Karpas-422 (cell line): ENCODE results near the gene TINAGL1. TPM values are rescaled to one million over a fixed set of nuclear protein-coding genes. Genes with fewer than 3 reads are reported as not detected.

Source experiments
- DNase-seq: peaks from one replicate; pipeline ENCODE4 v3.0.0-alpha.2; 2015
- H2AFZ ChIP-seq: fragments of 200-600 bp; sonication (generic); 2 replicates; pipeline ENCODE4 v1.6.1; 2014; ENCODE audit warnings: antibody characterized with exemption, low read length, mixed read lengths
- H3K27ac ChIP-seq: fragments of 200-600 bp; sonication (generic); 2 replicates; pipeline ENCODE4 v1.5.1; 2014; ENCODE audit warnings: mild to moderate bottlenecking, low read length, moderate library complexity
- H3K27me3 ChIP-seq: fragments of 200-600 bp; sonication (generic); 2 replicates; pipeline ENCODE4 v1.6.1; 2014; ENCODE audit warnings: low read length, mixed read lengths
- H3K36me3 ChIP-seq: fragments of 200-600 bp; sonication (generic); 2 replicates; pipeline ENCODE4 v1.6.1; 2014; ENCODE audit warnings: low read length, mixed read lengths; ENCODE audit not compliant: insufficient read depth
- H3K4me1 ChIP-seq: fragments of 200-600 bp; sonication (generic); 2 replicates; pipeline ENCODE4 v1.6.1; 2014; ENCODE audit warnings: mild to moderate bottlenecking, low read length, mixed read lengths
- H3K4me2 ChIP-seq: fragments of 200-600 bp; sonication (generic); 2 replicates; pipeline ENCODE4 v1.6.1; 2014; ENCODE audit warnings: low read length, low read depth, mild to moderate bottlenecking; ENCODE audit not compliant: poor library complexity, severe bottlenecking
- H3K4me3 ChIP-seq: fragments of 200-600 bp; sonication (generic); 2 replicates; pipeline ENCODE4 v1.5.1; 2014; ENCODE audit warnings: mild to moderate bottlenecking, antibody characterized with exemption, low read length, mixed read lengths
- H3K79me2 ChIP-seq: fragments of 200-600 bp; sonication (generic); 2 replicates; pipeline ENCODE4 v1.6.1; 2014; ENCODE audit warnings: mild to moderate bottlenecking, low read length, mixed read lengths
- H3K9ac ChIP-seq: fragments of 200-600 bp; sonication (generic); 2 replicates; pipeline ENCODE4 v1.6.0; 2014; ENCODE audit warnings: low read length
- H3K9me2 ChIP-seq: fragments of 200-600 bp; sonication (generic), shearing (Covaris generic); replicated peaks from 2 replicates; pipeline ENCODE4 v1.6.0; 2014; ENCODE audit warnings: mild to moderate bottlenecking, low read length, moderate library complexity; ENCODE audit not compliant: insufficient read depth
- H3K9me3 ChIP-seq: fragments of 300-700, 200-600 bp; sonication (generic); 2 replicates; pipeline ENCODE4 v1.6.1; 2014; ENCODE audit warnings: low read length, mixed read lengths
- H4K20me1 ChIP-seq: fragments of 200-600 bp; sonication (generic); 2 replicates; pipeline ENCODE4 v1.6.1; 2014; ENCODE audit warnings: mild to moderate bottlenecking, antibody characterized with exemption, low read length, low read depth; ENCODE audit not compliant: insufficient read depth
- total RNA-seq: library from RNA; depleted of rRNA; stranded (reverse); fragments of >200 nt; shearing (Covaris generic); gene quantifications from 2 replicates; pipeline ENCODE4 v1.2.3, GENCODE V29; 2014; ENCODE audit warnings: low replicate concordance

TINAGL1 gene
- total RNA-seq, 1 experiment from 2014 or later, result not detected

DNA sequence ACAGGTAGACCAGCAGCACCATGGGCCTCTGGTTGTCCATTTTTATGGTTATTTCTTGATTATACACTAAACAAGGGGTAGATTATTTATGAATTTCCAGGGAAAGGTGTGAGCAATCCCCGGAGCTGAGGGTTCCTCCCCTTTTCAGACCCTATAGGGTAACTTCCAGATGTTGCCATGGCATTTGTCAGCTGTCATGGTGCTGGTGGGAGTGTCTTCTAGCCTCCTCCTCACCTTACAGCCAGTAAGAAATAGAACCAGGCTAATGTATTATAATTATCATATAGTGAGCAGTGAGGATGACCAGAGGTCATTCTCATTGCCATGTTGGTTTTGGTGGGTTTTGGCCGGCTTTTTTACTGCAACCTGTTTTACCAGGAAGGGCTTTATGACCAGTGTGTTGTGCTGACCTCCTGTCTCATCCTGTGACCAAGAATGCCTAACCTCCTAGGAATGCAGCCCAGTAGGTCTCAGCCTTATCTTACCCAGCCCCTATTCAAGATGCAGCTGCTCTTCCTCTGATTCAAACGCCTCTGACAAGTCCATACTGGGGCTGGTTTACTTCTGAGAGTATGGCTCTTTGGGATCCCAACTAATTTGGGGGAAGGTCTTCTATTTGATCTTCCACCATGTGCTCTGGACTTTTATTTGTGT, 13.5 kb upstream of the TINAGL1 start:
- no peaks in the 10 kb centered on the region for H3K9me3 ChIP-seq

DNA sequence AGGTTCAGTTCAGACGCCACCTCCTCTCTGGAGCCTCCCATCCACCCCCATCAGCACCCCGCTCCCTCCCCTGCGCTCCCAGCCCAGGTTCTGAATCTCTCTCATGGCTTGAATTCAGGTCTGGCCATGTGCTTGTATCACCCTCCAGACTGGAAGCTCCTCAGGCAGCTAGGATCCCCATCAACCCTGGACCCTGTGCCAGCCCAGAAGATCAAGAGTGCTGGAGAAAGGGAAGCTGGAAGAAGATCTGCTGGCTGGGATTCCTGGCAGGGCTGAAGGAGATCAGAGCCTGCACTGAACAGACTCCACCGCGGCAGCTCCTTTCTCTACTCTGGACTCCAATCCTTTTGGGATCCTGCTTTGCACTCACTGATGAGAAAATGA, 11.7 kb upstream of the TINAGL1 start:
- Histone ChIP-seq H3K79me2 (no peaks in the 10 kb centered on the region), H3K4me1 (no peaks in the 10 kb centered on the region), H3K4me2 (no peak overlapping the region), H3K36me3 (no peaks in the 10 kb centered on the region), H3K9me3 (no peaks in the 10 kb centered on the region), H3K27ac (no peak overlapping the region), H3K9ac (no peak overlapping the region), H3K27me3 (no peaks in the 10 kb centered on the region), H3K9me2 (no peaks in the 10 kb centered on the region), H4K20me1 (no peaks in the 10 kb centered on the region), H3K4me3 (no peak overlapping the region), H2AFZ (no peak overlapping the region)
- DNase-seq, result no peak

More for the DNA sequence above, 13.5 kb upstream of the TINAGL1 start:
- no peaks in the 10 kb centered on the region for H3K79me2 ChIP-seq
- no peak overlapping the region for H2AFZ ChIP-seq
- H3K36me3 ChIP-seq, result no peaks in the 10 kb centered on the region
- H3K27ac ChIP-seq, result no peak overlapping the region
- H3K4me2 ChIP-seq, result no peak overlapping the region
- no peaks in the 10 kb centered on the region for H4K20me1 ChIP-seq
- no peaks in the 10 kb centered on the region for H3K4me1 ChIP-seq
- no peak overlapping the region for H3K9ac ChIP-seq
- no peaks in the 10 kb centered on the region for H3K9me2 ChIP-seq
- no peak for DNase-seq
- no peak overlapping the region for H3K4me3 ChIP-seq
- H3K27me3 ChIP-seq, result no peaks in the 10 kb centered on the region

DNA sequence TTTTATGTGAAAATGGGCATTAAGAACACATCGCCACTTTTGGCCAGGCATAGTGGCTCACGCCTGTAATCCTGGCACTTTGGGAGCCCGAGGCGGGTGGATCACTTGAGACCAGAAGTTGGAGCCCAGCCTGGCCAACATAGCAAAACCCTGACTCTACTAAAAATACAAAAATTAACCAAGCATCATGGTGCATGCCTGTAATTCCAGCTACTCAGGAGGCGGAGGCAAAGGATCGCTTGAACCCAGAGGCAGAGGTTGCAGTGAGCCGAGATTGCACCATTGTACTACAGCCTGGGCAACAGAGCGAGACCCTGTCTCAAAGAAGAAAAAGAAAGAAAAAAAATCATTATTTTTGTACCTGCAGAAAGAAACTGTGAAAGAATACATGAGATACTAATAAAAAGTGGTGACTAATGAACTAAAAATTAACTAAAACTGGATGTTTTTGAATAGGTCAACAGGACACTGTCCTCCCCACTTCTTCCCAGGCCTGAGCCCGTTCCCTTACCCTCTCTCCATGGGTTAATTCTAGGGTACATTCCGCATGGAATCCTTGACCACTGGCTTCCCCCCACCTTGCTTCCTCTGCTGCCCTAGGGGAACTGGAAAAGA, 8.3 kb upstream of the TINAGL1 start:
- Histone ChIP-seq H3K9me2 (no peaks in the 10 kb centered on the region), H3K4me3 (no peak overlapping the region), H2AFZ (no peak overlapping the region), H3K9me3 (no peaks in the 10 kb centered on the region), H4K20me1 (no peaks in the 10 kb centered on the region), H3K27ac (no peak overlapping the region), H3K4me1 (no peaks in the 10 kb centered on the region), H3K27me3 (no peaks in the 10 kb centered on the region), H3K79me2 (no peaks in the 10 kb centered on the region), H3K9ac (no peak overlapping the region), H3K4me2 (no peak overlapping the region), H3K36me3 (no peaks in the 10 kb centered on the region)
- DNase-seq, result no peak

DNA sequence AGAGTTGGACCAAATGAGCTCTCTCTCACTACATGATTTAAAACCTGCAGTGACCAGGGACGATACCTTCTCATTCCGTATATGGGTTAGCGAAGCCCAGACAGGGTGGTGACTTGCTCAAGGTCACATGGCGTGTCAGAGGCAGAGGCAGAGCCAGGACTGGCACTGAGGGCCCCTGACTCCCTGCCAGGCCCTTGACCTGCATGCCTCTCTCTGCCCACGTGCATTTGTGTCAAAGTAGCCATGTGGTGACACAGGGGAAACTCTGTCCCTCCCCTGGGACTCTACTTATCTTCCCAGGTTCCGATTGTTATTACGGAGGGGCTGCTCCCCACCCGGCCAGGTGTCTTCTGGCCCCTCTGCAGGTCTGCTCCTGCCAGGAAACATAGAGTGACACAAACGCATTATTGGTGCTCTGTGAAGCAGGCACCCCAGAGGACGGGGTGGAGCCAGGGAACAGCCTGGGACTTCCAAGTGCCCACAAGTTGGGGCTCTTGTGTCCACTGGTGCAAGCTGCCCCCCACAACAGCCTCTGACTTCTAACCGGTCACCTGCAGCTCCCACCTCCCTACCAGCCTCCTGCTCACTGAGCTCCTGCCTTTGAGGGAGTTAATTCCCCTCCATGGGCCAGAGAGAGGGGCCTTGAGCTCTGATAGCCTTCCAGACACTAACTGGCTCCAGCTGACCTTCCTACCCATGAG, 7.3 kb upstream of the TINAGL1 start:
- H2AFZ ChIP-seq, result no peak overlapping the region
- H3K27me3 ChIP-seq, result no peaks in the 10 kb centered on the region
- no peak overlapping the region for H3K4me3 ChIP-seq
- no peaks in the 10 kb centered on the region for H3K4me1 ChIP-seq
- H3K27ac ChIP-seq, result no peak overlapping the region
- no peaks in the 10 kb centered on the region for H4K20me1 ChIP-seq
- no peak overlapping the region for H3K4me2 ChIP-seq
- H3K9me2 ChIP-seq, result no peaks in the 10 kb centered on the region
- H3K9ac ChIP-seq, result no peak overlapping the region
- DNase-seq, result no peak
- H3K36me3 ChIP-seq, result no peaks in the 10 kb centered on the region
- H3K79me2 ChIP-seq, result no peaks in the 10 kb centered on the region
- no peaks in the 10 kb centered on the region for H3K9me3 ChIP-seq

DNA sequence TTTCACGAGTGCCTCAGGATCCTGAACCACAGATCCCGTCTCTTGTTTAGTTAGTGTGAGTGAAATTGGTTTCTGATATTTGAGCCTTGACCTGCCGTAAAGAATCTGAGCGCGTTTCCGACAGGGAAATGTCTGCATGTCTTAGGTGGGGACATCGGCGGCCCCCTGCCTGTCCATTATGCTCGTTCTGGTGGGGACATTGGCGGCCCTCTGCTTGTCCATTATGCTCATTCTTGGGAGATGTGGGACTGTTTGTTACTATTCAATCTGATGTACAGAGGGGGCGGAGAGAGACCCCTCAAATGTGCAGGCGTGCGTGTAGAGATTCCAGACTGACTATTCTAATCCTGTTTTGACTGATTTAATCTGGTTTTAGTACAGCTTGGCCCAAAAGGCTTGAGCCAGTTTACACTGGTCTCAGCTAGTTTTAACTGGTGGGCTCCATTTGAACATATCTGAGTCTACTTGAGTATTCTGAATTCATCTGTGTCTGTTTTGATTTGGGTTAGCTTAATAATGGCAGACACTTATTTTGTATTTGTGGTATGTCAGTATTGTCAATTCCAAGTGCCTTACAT, 6.6 kb upstream of the TINAGL1 start:
- Histone ChIP-seq H3K9ac (no peak overlapping the region), H3K9me2 (no peaks in the 10 kb centered on the region), H4K20me1 (no peaks in the 10 kb centered on the region), H3K36me3 (no peaks in the 10 kb centered on the region), H3K4me2 (no peak overlapping the region), H3K27me3 (no peaks in the 10 kb centered on the region), H3K4me1 (no peaks in the 10 kb centered on the region), H3K79me2 (no peaks in the 10 kb centered on the region), H2AFZ (no peak overlapping the region), H3K27ac (no peak overlapping the region), H3K4me3 (no peak overlapping the region), H3K9me3 (no peaks in the 10 kb centered on the region)
- DNase-seq, result no peak

DNA sequence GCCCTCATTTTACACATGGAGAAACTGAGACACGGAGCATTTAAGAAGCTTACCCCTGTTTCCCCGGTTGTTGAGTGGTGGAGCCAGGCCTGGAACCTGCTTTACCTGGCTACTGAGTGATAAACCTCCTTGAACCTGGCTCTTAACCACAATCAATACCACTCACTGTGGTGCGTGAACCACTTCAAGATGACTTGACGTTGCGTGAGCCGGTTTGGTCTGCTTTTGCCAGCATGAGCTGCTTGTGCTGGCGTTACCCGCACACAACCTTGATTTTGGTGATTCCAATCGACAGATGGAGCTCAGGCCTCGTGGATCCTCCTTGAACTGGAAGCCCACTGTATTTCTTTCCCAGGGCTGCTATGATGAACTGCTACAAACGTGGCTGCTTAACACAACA, 6.1 kb upstream of the TINAGL1 start:
- H3K27me3 ChIP-seq, result no peaks in the 10 kb centered on the region
- no peak for DNase-seq
- H3K36me3 ChIP-seq, result no peaks in the 10 kb centered on the region
- no peaks in the 10 kb centered on the region for H3K4me1 ChIP-seq
- H2AFZ ChIP-seq, result no peak overlapping the region
- H3K4me2 ChIP-seq, result no peak overlapping the region
- no peaks in the 10 kb centered on the region for H3K9me2 ChIP-seq
- no peak overlapping the region for H3K4me3 ChIP-seq
- no peak overlapping the region for H3K27ac ChIP-seq
- H4K20me1 ChIP-seq, result no peaks in the 10 kb centered on the region
- no peaks in the 10 kb centered on the region for H3K9me3 ChIP-seq
- no peaks in the 10 kb centered on the region for H3K79me2 ChIP-seq
- H3K9ac ChIP-seq, result no peak overlapping the region

DNA sequence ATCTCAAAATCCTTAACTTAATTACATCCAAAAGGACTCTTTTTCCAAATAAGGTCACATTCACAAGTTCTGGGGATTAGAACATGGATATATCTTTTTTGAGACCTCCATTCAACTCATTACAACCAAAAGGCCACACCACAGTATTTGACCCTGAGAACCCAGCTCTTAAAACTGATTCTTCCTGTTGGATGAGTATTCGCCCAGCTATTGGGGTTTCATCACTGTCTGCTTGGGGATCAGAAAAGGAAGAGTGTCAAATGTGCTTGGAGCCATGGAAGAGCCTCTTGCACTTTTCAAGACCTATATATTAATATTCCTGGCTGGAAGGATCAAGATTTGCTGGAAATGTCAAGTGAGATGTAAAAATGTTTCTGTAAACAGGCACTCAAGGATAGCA, 5.4 kb upstream of the TINAGL1 start:
- DNase-seq, result no peak
- no peaks in the 10 kb centered on the region for H3K79me2 ChIP-seq
- H3K4me3 ChIP-seq, result no peak overlapping the region
- H3K36me3 ChIP-seq, result no peaks in the 10 kb centered on the region
- H3K4me2 ChIP-seq, result no peak overlapping the region
- no peak overlapping the region for H2AFZ ChIP-seq
- H3K9me3 ChIP-seq, result no peaks in the 10 kb centered on the region
- no peaks in the 10 kb centered on the region for H3K4me1 ChIP-seq
- H3K9me2 ChIP-seq, result no peaks in the 10 kb centered on the region
- no peak overlapping the region for H3K27ac ChIP-seq
- no peaks in the 10 kb centered on the region for H3K27me3 ChIP-seq
- no peak overlapping the region for H3K9ac ChIP-seq
- no peaks in the 10 kb centered on the region for H4K20me1 ChIP-seq
